ENCODE results near the gene DNAJC5.
A peak's percentile ranks its signal among the peaks of the same experiment; 100 is the strongest.

DNAJC5 gene

DNA sequence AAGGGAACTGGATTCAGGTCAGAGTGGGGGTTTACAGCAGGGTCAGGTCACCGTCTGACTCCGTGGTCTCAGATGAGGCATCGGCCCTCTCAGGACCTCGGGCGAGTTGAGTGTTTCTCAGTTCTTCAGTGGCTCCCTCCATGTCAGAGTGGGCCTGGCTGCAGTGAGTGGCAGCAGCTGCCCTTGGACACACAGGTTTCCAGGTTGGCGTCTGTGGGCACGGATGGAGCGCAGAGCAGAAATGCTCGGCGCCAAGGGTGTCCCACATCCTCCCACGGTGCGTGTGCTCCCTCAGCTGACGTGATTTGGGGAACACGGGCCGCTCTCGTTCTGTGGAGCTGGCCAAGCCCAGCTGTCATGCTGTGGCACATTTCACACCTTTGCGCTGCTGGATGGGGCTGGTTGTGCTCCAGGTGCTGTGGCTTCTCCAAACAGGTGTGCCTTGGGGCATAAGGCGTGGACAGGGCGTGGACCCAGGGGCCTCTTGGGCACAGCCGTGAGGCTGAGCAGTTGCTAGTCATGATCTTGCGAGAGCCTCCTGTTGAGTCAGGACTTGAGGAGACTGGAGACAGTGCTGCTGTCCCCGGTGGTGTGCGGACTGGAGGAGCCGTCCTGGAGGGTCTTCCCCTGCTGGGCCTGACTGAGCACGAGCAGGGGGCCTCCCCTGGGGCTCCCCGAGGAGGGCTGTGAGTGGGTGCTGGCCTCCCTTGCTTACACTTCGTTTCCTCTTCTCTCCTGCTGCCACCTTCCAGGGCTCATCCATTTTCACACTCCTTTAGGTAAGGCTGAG lies 9.5 kb upstream of the DNAJC5 start:
- ATAC-seq (ENCODE audit: low read depth) (no peak), DNase-seq (ENCODE audit: low spot score in 2 of 2) (no peak)
- Mint-ChIP-seq H3K9me3 (no peaks in the 10 kb centered on the region), H3K27me3 (no peaks in the 10 kb centered on the region), H3K4me3 (no peak overlapping the region), H3K27ac (no peak overlapping the region), H3K4me1 (no peaks in the 10 kb centered on the region), H3K36me3 (peaks cover 11% of the 10 kb centered on the region)

DNA sequence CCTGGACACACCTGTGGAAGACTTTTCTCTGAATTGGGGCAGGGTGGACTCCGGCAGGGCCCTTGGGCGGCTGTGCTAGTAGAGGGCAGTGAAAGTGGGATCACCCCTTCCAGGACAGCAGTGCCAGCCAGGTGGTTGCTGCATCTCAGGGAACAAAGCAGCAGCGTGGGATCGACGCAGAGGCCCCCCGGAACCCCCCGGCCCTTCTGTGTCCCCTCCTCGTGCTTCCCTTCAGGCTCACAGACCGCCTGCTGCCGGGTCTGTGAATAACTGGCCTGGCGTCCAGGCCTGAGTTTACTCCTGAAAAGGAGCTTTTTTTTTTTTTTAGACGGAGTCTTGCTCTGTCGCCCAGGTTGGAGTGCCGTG lies 8.9 kb upstream of the DNAJC5 start:
- no peak for ATAC-seq (ENCODE audit: low read depth)
- H3K4me3 Mint-ChIP-seq: no peak overlapping the region
- no peak for DNase-seq (ENCODE audit: low spot score in 2 of 2)
- peaks cover 14% of the 10 kb centered on the region for H3K36me3 Mint-ChIP-seq
- H3K27me3 Mint-ChIP-seq: no peaks in the 10 kb centered on the region
- no peaks in the 10 kb centered on the region for H3K4me1 Mint-ChIP-seq
- H3K27ac Mint-ChIP-seq: no peak overlapping the region
- no peaks in the 10 kb centered on the region for H3K9me3 Mint-ChIP-seq

DNA sequence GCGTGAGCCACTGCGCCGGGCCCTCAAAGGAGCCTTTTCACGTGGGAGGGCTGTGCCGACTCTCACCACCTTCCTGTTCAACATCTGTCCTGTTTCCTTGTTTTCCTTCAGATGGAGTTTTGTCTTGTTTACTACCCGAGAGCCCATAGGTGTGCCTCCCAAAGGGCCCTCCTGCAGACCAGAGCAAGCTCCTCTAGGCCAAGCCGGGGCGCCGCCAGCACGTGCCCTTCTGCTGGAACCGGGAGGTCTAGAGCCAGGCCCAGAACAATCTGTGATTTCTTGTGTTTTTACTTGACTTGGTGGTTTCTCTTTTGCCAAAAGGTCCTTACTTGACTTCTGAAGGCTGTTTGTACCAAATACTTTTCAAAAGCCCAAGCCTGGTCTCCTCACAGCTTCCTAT lies 8.0 kb upstream of the DNAJC5 start:
- Mint-ChIP-seq H3K9me3 (no peaks in the 10 kb centered on the region), H3K36me3 (peaks cover 18% of the 10 kb centered on the region), H3K4me3 (no peak overlapping the region), H3K27ac (no peak overlapping the region), H3K27me3 (no peaks in the 10 kb centered on the region), H3K4me1 (no peaks in the 10 kb centered on the region)
- no peak for ATAC-seq (ENCODE audit: low read depth)
- no peak for DNase-seq (ENCODE audit: low spot score in 2 of 2)

DNA sequence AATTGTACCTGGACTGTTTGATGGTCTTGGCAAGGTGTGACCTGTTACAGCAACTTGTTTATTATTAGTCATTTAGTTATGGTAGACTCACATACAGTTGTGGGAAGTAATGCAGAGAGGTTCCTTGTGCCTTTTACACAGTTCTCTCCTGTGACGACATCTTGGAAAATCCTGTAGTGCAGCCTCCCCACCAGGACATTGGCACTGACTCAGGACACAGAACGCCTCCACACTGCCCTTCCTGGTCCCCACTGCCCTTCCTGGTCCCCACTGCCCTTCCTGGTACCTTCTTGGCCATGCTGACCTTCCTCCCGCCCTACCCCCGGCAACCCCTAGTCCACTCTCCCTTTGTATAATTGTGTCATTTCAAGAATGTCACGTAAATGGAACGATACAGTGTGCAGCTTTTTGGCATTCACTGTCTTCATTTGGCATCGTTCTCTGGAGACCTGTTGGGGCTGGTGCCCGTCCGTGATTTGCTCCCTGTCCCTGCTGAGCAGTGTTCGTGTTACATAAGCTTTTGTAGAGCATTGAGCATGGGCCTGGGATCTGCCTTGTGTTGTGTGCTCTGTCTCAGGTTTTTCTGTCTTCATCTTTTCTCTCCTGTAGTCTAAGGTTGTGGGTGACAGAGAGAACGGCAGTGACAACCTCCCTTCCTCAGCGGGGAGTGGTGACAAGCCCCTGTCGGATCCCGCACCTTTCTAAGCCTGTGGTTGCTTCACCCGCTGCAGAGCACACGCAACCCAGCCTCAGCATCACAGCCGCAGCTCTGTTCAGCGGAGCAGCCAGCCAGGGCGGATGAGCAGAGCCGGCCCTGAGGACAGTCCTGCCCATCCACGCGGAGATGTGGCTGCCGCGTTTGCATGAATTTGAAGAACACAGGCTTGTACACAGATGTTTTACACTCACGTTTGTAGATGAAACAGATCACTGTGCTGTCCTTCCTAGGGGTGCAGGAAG lies 5.4 kb upstream of the DNAJC5 start:
- no peaks in the 10 kb centered on the region for H3K9me3 Mint-ChIP-seq
- no peak overlapping the region for H3K4me3 Mint-ChIP-seq
- H3K27me3 Mint-ChIP-seq: no peaks in the 10 kb centered on the region
- peaks cover 4% of the 10 kb centered on the region for H3K4me1 Mint-ChIP-seq
- peaks cover 13% of the 10 kb centered on the region for H3K36me3 Mint-ChIP-seq
- ATAC-seq (ENCODE audit: low read depth): no peak
- DNase-seq (ENCODE audit: low spot score in 2 of 2): no peak
- no peak overlapping the region for H3K27ac Mint-ChIP-seq

DNA sequence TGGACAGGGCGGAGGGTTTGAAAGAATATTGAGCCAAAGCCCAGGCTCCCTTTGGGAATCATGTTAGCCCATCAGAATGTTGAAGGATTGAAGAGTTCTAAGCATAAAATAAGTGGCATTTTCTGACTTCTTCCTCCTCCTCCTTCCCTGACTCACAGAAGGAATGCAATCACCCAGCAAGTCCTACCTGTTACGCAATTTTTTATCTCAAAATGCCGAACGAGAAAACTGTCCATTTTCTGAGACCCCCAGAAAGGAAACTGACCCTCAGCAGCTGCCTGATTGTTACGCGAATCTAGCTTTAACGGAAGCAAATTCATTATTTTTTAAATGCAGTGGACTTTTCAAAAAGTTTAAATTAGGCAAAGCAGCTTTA lies 4.7 kb upstream of the DNAJC5 start:
- Mint-ChIP-seq H3K4me3 (no peak overlapping the region), H3K36me3 (peaks cover 13% of the 10 kb centered on the region), H3K27me3 (no peaks in the 10 kb centered on the region), H3K27ac (no peak overlapping the region), H3K9me3 (no peaks in the 10 kb centered on the region), H3K4me1 (peaks cover 4% of the 10 kb centered on the region)
- DNase-seq (ENCODE audit: low spot score in 2 of 2): no peak
- no peak for ATAC-seq (ENCODE audit: low read depth)

DNA sequence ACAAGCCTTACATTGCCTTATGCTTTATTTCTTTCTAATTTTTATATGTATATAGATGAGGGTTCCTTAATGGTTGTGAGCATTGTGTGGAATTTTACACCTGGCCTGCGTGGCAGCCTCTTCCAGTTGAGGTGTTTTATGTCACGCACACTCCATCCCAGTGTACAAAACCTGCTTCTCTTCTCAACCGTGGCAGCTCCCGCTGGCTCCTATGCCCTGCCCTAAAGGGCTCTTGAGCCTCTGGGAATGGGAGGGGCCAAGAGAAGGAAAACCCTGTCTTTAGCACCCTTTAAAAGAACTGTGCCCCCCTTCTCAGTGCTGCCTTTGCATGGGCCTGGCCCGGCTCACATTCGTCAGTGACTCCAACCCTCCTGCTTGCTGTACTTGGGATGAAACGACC lies 4.3 kb upstream of the DNAJC5 start:
- ATAC-seq (ENCODE audit: low read depth) (no peak), DNase-seq (ENCODE audit: low spot score in 2 of 2) (no peak)
- Mint-ChIP-seq H3K9me3 (no peaks in the 10 kb centered on the region), H3K4me3 (no peak overlapping the region), H3K27ac (no peak overlapping the region), H3K27me3 (no peaks in the 10 kb centered on the region), H3K36me3 (peaks cover 13% of the 10 kb centered on the region), H3K4me1 (peaks cover 4% of the 10 kb centered on the region)

DNA sequence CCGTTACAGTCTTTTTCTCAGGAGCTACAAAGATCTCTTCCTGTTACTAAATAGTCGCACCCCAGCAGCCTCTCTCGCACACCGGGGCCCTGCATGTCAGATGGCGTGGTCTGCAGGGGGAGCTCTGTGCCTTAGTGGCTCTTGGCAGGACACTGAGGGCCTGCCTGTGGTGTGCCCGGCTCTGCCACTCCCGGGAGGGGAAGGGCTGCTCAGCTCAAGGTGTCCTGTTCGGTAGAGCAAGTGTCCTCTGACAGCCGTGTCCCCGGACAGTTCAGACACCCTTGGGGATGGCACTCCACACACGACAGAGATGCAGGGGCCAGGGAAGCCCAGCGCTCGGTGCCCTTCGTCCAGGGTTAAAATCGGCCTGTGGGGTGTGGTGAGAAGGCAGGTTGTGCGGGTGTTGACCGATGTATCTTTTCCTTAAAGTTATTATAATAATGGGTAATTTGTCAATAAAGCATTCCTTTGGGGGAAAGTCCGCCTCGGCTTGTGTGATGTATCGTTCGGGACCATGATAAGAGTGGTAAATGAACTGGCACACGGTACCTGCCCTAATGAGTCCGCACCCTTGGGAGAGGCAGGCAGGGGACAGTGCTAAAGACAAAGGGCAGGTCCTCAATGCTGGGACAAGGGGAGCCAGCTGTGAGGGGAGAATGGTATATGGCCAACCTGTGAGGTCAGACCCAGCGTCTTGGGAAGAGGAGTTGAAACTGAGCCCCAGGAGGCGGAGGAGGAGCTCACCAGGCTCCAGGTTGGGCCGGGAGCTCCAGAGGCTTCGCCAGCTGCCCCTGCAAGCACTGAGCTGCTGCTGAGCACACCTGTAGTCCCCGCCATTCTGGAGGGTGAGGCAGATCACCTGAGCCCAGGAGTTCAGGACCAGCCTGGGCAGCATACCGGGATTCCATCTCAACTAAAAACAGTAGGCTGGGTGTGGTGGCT lies 3.6 kb upstream of the DNAJC5 start:
- Mint-ChIP-seq H3K27me3 (no peaks in the 10 kb centered on the region), H3K27ac (no peak overlapping the region), H3K36me3 (peaks cover 13% of the 10 kb centered on the region), H3K9me3 (no peaks in the 10 kb centered on the region), H3K4me3 (no peak overlapping the region), H3K4me1 (peaks cover 7% of the 10 kb centered on the region)
- ATAC-seq (ENCODE audit: low read depth) (no peak), DNase-seq (ENCODE audit: low spot score in 2 of 2) (no peak)

DNA sequence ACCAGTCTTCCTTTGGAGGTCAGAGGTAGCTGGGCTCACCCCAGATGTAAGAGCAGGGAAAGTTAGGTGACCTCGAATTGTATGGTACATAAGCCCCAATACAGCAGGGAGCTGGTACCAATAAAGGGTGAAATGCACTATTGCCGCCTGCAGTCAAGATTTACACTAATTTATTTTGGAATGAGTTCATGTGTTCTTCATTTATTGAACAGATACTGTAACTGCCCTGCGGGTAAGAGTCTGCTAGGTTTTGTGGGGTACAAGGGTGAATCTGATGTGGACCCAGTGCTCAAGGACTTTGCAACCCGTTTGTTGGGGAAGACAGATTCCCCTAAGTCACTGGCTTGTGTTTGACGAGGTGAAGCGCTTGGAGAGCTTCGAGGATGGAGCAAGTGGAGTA lies 2.5 kb upstream of the DNAJC5 start:
- no peak overlapping the region for H3K4me3 Mint-ChIP-seq
- H3K27me3 Mint-ChIP-seq: no peaks in the 10 kb centered on the region
- peaks cover 14% of the 10 kb centered on the region for H3K4me1 Mint-ChIP-seq
- H3K9me3 Mint-ChIP-seq: no peaks in the 10 kb centered on the region
- ATAC-seq (ENCODE audit: low read depth): no peak
- no peak overlapping the region for H3K27ac Mint-ChIP-seq
- peaks cover 11% of the 10 kb centered on the region for H3K36me3 Mint-ChIP-seq
- no peak for DNase-seq (ENCODE audit: low spot score in 2 of 2)

DNA sequence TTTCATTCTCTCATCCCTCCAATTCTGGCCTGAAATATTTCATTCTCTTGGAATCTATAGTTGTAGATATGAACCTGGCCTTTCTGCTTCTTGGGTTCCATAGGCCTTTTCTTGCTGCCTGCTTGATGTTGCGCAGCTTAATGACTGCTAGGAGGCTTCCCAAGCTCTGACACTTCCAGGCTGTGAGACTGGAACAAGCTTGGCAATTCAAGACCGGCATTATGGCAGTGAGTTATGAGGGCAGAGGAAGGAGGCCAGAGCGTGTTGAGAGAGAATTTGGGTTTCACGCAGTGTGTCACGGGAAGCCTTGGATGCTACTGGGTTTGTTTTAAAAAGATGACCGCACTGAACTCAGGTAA lies 948 bp upstream of the DNAJC5 start:
- H3K27ac Mint-ChIP-seq: peak overlapping the region; percentile 19
- peaks cover 12% of the 10 kb centered on the region for H3K36me3 Mint-ChIP-seq
- no peak for ATAC-seq (ENCODE audit: low read depth)
- no peaks in the 10 kb centered on the region for H3K27me3 Mint-ChIP-seq
- DNase-seq (ENCODE audit: low spot score in 2 of 2): no peak
- H3K4me3 Mint-ChIP-seq: peak overlapping the region; percentile 89
- no peaks in the 10 kb centered on the region for H3K9me3 Mint-ChIP-seq
- peaks cover 24% of the 10 kb centered on the region for H3K4me1 Mint-ChIP-seq

DNA sequence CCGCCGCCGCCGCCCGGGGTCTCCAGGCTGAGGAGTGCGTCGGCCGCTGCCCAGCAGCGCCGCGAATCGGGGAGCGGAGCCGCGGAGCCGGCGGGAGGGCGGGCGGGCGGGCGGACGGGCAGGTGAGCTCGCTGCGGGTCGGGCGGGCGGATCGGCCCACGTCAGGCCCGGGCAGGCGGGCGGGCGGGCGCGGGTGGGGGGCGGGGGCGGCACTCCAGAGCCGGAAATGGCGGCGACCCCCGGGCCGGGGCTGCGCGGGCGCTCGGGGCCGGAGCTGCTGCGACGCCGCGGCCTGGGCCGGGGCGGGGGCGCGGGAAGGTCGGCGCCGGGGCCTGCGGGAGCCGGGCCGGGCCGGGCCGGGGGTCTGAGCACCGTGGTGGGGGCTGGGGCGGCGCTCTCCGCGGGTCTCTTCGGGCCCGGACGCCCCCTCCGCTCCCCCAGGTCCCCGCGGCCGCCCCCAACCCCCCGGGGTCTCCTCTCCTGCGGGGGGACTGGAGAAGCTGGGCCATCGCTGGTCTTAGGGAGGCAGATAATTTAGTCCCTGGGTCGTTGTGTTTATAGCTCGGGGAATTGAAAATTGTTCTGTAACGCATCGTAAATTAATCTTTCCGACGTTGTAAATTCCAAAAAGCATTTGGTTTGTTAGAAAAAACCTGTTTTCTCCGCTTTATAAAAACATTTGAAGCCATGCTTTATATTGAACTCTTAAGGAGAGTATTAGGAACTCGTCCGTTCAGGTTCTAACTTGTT lies 451 bp downstream of the DNAJC5 start:
- Mint-ChIP-seq H3K27ac (peak overlapping the region; percentile 93), H3K4me1 (peaks cover 27% of the 10 kb centered on the region), H3K9me3 (no peaks in the 10 kb centered on the region), H3K4me3 (peak overlapping the region; percentile 82), H3K27me3 (no peaks in the 10 kb centered on the region), H3K36me3 (peaks cover 8% of the 10 kb centered on the region)
- no peak for ATAC-seq (ENCODE audit: low read depth)
- no peak for DNase-seq (ENCODE audit: low spot score in 2 of 2)

DNA sequence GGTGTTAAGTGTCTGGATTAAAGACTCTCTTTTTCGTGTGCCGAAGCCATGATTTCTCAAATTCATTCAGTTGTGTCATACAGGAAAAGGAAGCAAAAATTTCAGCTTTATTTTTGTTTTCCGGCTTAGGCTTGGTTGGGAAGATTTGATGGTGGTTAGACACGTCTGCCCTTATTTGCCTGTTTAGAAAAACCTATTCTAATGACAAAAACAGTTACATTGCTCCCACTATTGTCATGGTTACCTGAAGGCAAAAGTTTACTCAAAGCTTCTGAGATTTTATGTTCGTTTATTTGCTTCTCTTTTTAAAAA lies 982 bp downstream of the DNAJC5 start:
- Mint-ChIP-seq H3K36me3 (peaks cover 6% of the 10 kb centered on the region), H3K9me3 (no peaks in the 10 kb centered on the region), H3K4me3 (peak overlapping the region; percentile 82), H3K27me3 (no peaks in the 10 kb centered on the region), H3K27ac (peak overlapping the region; percentile 93), H3K4me1 (peaks cover 27% of the 10 kb centered on the region)
- peak; percentile 15 for ATAC-seq (ENCODE audit: low read depth)
- no peak for DNase-seq (ENCODE audit: low spot score in 2 of 2)

DNA sequence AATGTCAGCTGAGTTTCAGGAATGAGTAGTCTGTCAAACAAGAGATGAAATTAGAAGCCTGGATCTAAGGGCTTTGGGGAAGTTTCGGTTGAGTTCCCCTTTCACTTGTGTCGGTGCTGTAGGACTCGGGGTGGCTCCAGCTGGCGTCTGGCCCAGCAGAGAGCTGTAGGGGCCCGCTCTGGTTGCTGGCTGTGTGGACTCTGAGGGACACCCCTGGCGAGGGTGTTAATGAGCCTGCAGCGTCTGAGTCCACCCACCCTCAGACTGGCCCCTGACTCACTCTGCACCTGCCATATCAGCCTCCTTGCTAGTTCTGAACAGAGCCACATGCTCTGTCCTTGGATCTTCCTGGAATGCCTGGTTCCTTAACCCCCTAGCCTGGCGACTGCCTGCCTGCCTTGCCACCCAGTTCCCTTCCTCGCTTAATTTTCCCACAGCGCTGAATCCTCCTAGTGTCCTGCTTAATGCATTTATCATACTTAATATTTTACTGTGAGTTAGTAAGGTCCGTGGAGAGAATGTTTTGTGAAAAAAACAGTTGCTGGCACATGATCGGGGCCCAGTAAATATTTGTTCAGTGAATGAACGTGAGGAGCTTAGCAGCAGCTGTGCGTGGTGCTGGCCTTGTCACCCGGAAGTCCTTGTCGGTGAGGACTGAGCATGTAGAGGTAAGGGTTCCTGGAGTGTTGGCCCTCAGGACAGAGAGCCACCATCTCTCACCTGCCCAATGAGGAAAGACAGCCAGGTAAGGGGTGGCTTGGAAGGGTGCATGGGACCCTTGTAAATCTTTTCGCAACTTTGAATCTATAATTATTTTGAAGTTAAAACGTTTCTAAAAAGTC lies 1.6 kb downstream of the DNAJC5 start:
- peaks cover 27% of the 10 kb centered on the region for H3K4me1 Mint-ChIP-seq
- H3K36me3 Mint-ChIP-seq: peaks cover 4% of the 10 kb centered on the region
- DNase-seq (ENCODE audit: low spot score in 2 of 2) (peak; percentile 47 to 50), ATAC-seq (ENCODE audit: low read depth) (peak; percentile 62)
- H3K4me3 Mint-ChIP-seq: peak overlapping the region; percentile 82
- H3K27me3 Mint-ChIP-seq: no peaks in the 10 kb centered on the region
- H3K27ac Mint-ChIP-seq: peak overlapping the region; percentile 93
- no peaks in the 10 kb centered on the region for H3K9me3 Mint-ChIP-seq
